Choroid plexus epithelial cell (primary cell): ENCODE measurements around the gene MAPKAP1.

Experiments
- DNase-seq: peaks from one replicate; pipeline ENCODE4 v3.0.0-alpha.2; 2010; ENCODE audit warnings: low read depth
- H3K4me3 ChIP-seq: 2 replicates; pipeline ENCODE4 v1.5.1; 2011; ENCODE audit warnings: low read depth, mild to moderate bottlenecking, control low read depth, low read length, moderate library complexity
- TF ChIP-seq, protein P1 (sequence below): conservative IDR thresholded peaks from 2 replicates; pipeline ENCODE4 v1.5.1; 2011; ENCODE audit warnings: low read depth, mild to moderate bottlenecking, control low read depth, inconsistent platforms, low read length, moderate library complexity

The MAPKAP1 gene

DNA sequence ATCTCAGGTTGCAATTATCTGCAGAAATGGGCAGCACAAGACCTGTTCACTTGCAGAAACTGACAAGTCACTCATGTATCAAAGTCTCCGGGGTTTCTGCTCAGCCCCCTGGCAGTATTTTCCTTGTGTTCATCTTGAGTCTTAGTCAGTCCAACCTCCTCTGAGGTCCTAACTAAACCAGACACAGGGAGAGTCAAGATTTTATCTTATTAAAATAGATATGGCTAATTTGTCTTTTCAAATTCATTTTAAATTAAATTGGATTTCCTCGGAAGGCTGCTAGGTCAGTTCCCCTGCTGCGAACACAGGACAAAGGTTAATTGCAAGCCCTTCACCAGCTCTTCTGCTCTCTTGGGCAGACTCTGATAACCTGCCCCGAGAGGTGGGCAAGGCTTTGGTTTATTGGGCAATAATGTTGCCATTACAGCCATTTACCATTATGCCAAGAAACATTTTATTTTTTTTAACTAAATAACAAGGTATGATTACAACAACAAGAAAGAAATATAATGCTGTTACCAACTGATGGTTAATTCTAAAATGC lies 103.5 kb downstream of the MAPKAP1 start:
- TF ChIP-seq, protein P1, sequence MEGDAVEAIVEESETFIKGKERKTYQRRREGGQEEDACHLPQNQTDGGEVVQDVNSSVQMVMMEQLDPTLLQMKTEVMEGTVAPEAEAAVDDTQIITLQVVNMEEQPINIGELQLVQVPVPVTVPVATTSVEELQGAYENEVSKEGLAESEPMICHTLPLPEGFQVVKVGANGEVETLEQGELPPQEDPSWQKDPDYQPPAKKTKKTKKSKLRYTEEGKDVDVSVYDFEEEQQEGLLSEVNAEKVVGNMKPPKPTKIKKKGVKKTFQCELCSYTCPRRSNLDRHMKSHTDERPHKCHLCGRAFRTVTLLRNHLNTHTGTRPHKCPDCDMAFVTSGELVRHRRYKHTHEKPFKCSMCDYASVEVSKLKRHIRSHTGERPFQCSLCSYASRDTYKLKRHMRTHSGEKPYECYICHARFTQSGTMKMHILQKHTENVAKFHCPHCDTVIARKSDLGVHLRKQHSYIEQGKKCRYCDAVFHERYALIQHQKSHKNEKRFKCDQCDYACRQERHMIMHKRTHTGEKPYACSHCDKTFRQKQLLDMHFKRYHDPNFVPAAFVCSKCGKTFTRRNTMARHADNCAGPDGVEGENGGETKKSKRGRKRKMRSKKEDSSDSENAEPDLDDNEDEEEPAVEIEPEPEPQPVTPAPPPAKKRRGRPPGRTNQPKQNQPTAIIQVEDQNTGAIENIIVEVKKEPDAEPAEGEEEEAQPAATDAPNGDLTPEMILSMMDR: no peak
- no peak for DNase-seq
- H3K4me3 ChIP-seq: no peak overlapping the region

DNA sequence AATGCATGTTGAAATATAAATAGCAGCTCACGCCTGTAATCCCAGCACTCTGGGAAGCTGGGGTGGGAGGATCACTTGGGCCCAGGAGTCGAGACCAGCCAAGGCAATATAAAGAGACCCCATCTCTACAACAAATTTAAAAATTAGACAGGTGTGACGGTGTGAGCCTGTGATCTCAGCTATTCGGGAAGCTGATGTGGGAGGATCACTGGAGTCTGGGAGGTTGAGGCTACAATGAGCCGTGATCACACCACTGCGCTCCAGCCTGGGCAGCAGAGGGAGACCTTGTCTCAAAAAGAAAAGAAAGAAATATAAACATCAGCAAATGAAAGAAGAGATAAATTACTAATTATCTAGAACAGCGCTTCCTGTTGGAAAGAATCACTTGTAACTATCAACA lies 105.0 kb downstream of the MAPKAP1 start:
- TF ChIP-seq, protein P1: peak; percentile 20
- no peak overlapping the region for H3K4me3 ChIP-seq
- no peak for DNase-seq

DNA sequence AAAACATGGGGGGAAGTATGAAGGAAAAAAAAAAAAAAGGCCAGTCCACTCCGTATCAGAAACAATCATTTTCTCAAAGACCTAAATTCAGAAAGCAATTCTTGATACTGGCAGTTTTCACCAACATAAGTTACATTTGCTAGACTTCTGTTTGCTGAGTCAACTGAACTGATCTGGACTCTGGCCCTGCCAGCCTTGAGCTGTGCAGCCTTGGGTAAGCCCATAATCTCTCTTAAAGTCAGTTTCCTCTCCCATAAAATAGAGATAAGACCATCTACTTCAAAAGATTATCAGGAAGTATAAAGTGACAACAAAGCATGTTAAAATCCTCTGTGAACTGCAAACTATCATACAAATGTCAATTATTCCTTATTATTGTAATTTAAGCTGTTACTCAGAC lies 106.8 kb downstream of the MAPKAP1 start:
- DNase-seq: peak; percentile 8
- H3K4me3 ChIP-seq: no peak overlapping the region
- TF ChIP-seq, protein P1: no peak

DNA sequence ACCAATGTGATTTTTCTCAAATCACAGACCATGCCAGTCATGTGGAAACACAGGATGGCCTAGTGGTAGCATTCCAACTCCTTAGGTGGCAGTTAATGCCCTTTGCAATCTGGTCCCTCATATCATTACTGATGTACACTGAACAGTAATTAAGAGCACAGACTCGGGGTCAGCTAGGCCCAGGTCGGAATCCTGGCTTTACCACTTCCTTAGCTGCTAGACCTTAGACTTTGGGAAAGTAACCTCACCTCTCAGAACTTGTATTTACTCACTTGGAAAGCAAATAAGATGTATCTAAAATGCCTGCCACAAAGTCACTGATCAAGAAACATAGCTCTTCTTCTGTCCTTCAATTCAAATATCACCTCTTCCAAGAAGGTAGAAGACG lies 112.8 kb downstream of the MAPKAP1 start:
- H3K4me3 ChIP-seq: no peak overlapping the region
- DNase-seq: no peak
- TF ChIP-seq, protein P1: no peak

DNA sequence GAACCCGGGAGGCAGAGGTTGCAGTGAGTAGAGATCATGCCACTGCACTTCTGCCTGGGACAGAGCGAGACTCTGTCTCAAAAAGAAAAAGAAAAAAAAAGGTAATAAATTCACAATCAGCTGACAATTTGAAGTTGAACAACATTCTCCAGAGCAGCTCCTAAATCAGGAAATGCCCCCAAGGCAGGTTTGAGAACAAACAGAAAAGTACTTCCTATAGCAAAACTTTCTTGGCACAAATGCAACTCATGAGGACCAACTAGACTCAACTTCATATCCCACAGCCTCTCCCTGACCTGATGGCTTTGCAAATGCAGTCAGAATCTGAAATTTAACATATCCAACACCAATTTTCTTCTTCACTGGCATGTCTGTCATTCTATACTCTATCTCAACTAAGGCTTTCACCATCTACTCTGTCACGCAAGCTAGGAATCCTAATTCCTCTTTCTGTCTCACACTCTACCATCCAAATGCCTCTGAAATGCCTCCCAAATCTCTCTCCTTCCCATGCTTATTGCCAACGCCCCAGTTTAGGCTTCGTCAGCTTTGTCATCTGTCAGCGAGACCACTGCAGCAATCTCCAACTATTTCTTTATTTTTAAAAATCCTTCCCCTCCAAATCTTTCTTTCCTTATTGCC lies 113.3 kb downstream of the MAPKAP1 start:
- no peak overlapping the region for H3K4me3 ChIP-seq
- TF ChIP-seq, protein P1: no peak
- peak; percentile 4 for DNase-seq

DNA sequence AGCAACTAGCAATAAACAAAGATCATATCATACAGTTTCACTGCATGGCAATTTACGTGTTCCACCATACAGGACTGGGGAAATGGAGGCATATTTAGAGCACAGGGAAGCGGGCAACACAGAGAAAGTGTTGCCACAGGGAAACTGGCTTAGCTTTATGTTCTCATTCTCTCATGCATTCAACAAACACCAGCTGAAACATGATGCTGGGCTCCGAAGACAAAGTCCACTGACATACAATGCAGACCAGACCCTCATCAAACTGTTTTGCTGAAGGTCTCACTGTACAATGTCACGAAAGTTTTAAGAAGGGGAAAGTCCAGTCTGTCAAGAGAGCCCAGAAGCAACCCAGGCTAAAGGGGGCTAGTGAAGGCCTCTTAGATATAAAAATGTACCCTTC lies 115.1 kb downstream of the MAPKAP1 start:
- no peak overlapping the region for H3K4me3 ChIP-seq
- TF ChIP-seq, protein P1: no peak
- no peak for DNase-seq

DNA sequence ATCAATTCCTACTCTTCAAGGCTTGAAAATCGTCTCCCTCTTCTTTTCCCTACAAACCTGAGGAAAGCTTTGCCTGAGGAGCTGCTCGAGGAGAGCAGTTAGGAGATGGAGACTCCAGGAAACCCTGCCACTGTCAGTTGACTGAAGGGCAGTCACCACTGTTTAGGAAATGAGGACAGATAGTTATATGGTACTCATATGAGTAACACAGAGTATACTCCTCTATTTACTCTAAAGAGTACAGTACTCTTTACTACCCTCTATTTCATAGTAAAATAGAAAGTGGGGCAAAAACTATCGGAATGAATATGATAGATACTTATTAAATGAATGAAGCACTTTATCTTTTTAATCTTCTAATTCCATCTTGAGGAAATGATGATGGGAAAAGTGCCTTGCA lies 115.8 kb downstream of the MAPKAP1 start:
- no peak overlapping the region for H3K4me3 ChIP-seq
- DNase-seq: no peak
- TF ChIP-seq, protein P1: no peak
